ENCODE results near the gene ELOVL1. TPM values are rescaled to one million over a fixed set of nuclear protein-coding genes. Genes with fewer than 3 reads are reported as not detected.

The ELOVL1 gene
- total RNA-seq, 1 experiment from 2014 or later = 48.5 TPM

GRCh38 chr1:43358121-43358745 is 9.6 kb downstream of the ELOVL1 start:
- Histone ChIP-seq H3K79me2 (ENCODE audit: low read length) (peaks cover 28% of the 10 kb centered on the region), H3K27me3 (ENCODE audit: low read length) (no peaks in the 10 kb centered on the region), H3K9me2 (replicated peaks; ENCODE audit: insufficient read depth, low read length) (no peaks in the 10 kb centered on the region), H3K36me3 (ENCODE audit: insufficient read depth, low read length) (peaks cover 32% of the 10 kb centered on the region), H2AFZ (ENCODE audit: low read length) (peak overlapping the region; percentile 99), H3K4me1 (ENCODE audit: low read length) (peaks cover 31% of the 10 kb centered on the region), H3K27ac (ENCODE audit: low read length) (peak overlapping the region; percentile 64), H4K20me1 (ENCODE audit: insufficient read depth, low read depth, low read length) (peaks cover 9% of the 10 kb centered on the region), H3K4me2 (ENCODE audit: low read depth, low read length, poor library complexity, severe bottlenecking) (peak overlapping the region; percentile 100), H3K4me3 (ENCODE audit: low read length) (peak overlapping the region; percentile 98), H3K9me3 (ENCODE audit: low read length) (no peaks in the 10 kb centered on the region), H3K9ac (ENCODE audit: low read length) (peak overlapping the region; percentile 96)
- DNase-seq = peak; percentile 70

GRCh38 chr1:43357251-43357650 is 10.6 kb downstream of the ELOVL1 start:
- peaks cover 9% of the 10 kb centered on the region for H4K20me1 ChIP-seq (ENCODE audit: insufficient read depth, low read depth, low read length)
- H2AFZ ChIP-seq (ENCODE audit: low read length) = no peak overlapping the region
- no peak overlapping the region for H3K4me2 ChIP-seq (ENCODE audit: low read depth, low read length, poor library complexity, severe bottlenecking)
- peaks cover 31% of the 10 kb centered on the region for H3K4me1 ChIP-seq (ENCODE audit: low read length)
- H3K4me3 ChIP-seq (ENCODE audit: low read length) = no peak overlapping the region
- H3K27ac ChIP-seq (ENCODE audit: low read length) = no peak overlapping the region
- peaks cover 32% of the 10 kb centered on the region for H3K36me3 ChIP-seq (ENCODE audit: insufficient read depth, low read length)
- H3K27me3 ChIP-seq (ENCODE audit: low read length) = no peaks in the 10 kb centered on the region
- no peak for DNase-seq
- H3K9me3 ChIP-seq (ENCODE audit: low read length) = no peaks in the 10 kb centered on the region
- H3K9ac ChIP-seq (ENCODE audit: low read length) = no peak overlapping the region
- H3K9me2 ChIP-seq (replicated peaks; ENCODE audit: insufficient read depth, low read length) = no peaks in the 10 kb centered on the region
- peaks cover 28% of the 10 kb centered on the region for H3K79me2 ChIP-seq (ENCODE audit: low read length)

- no peak overlapping the region for H3K27ac ChIP-seq (ENCODE audit: low read length)
- no peaks in the 10 kb centered on the region for H3K9me3 ChIP-seq (ENCODE audit: low read length)
- no peaks in the 10 kb centered on the region for H3K9me2 ChIP-seq (replicated peaks; ENCODE audit: insufficient read depth, low read length)
- no peak for DNase-seq
- H3K9ac ChIP-seq (ENCODE audit: low read length) = no peak overlapping the region
- H2AFZ ChIP-seq (ENCODE audit: low read length) = no peak overlapping the region
- no peak overlapping the region for H3K4me3 ChIP-seq (ENCODE audit: low read length)
- peaks cover 4% of the 10 kb centered on the region for H4K20me1 ChIP-seq (ENCODE audit: insufficient read depth, low read depth, low read length)
- H3K27me3 ChIP-seq (ENCODE audit: low read length) = no peaks in the 10 kb centered on the region
- peaks cover 9% of the 10 kb centered on the region for H3K36me3 ChIP-seq (ENCODE audit: insufficient read depth, low read length)
- no peak overlapping the region for H3K4me2 ChIP-seq (ENCODE audit: low read depth, low read length, poor library complexity, severe bottlenecking)
- H3K4me1 ChIP-seq (ENCODE audit: low read length) = peaks cover 13% of the 10 kb centered on the region
- peaks cover 12% of the 10 kb centered on the region for H3K79me2 ChIP-seq (ENCODE audit: low read length)
These were observed 12.9 kb downstream of the ELOVL1 start for GRCh38 chr1:43354936-43355335.

- H4K20me1 ChIP-seq (ENCODE audit: insufficient read depth, low read depth, low read length) = no peaks in the 10 kb centered on the region
- H3K27me3 ChIP-seq (ENCODE audit: low read length) = no peaks in the 10 kb centered on the region
- H3K9me3 ChIP-seq (ENCODE audit: low read length) = no peaks in the 10 kb centered on the region
- H3K4me3 ChIP-seq (ENCODE audit: low read length) = no peak overlapping the region
- peaks cover 4% of the 10 kb centered on the region; the same call in 1 of the 2 replicates for H3K36me3 ChIP-seq (ENCODE audit: insufficient read depth, low read length)
- no peak overlapping the region for H2AFZ ChIP-seq (ENCODE audit: low read length)
- H3K27ac ChIP-seq (ENCODE audit: low read length) = no peak overlapping the region
- DNase-seq = no peak
- peaks cover 13% of the 10 kb centered on the region for H3K4me1 ChIP-seq (ENCODE audit: low read length)
- no peaks in the 10 kb centered on the region for H3K9me2 ChIP-seq (replicated peaks; ENCODE audit: insufficient read depth, low read length)
- H3K4me2 ChIP-seq (ENCODE audit: low read depth, low read length, poor library complexity, severe bottlenecking) = no peak overlapping the region
- no peak overlapping the region for H3K9ac ChIP-seq (ENCODE audit: low read length)
- peaks cover 7% of the 10 kb centered on the region for H3K79me2 ChIP-seq (ENCODE audit: low read length)
These were observed 13.3 kb downstream of the ELOVL1 start for GRCh38 chr1:43354471-43354870.

- H3K4me2 ChIP-seq (ENCODE audit: low read depth, low read length, poor library complexity, severe bottlenecking) = no peak overlapping the region
- no peak overlapping the region for H3K27ac ChIP-seq (ENCODE audit: low read length)
- H3K4me1 ChIP-seq (ENCODE audit: low read length) = peaks cover 9% of the 10 kb centered on the region
- H3K79me2 ChIP-seq (ENCODE audit: low read length) = no peaks in the 10 kb centered on the region
- no peaks in the 10 kb centered on the region for H4K20me1 ChIP-seq (ENCODE audit: insufficient read depth, low read depth, low read length)
- no peak overlapping the region for H2AFZ ChIP-seq (ENCODE audit: low read length)
- no peak overlapping the region for H3K4me3 ChIP-seq (ENCODE audit: low read length)
- no peaks in the 10 kb centered on the region for H3K36me3 ChIP-seq (ENCODE audit: insufficient read depth, low read length)
- H3K9me3 ChIP-seq (ENCODE audit: low read length) = no peaks in the 10 kb centered on the region
- no peaks in the 10 kb centered on the region for H3K27me3 ChIP-seq (ENCODE audit: low read length)
- no peak overlapping the region for H3K9ac ChIP-seq (ENCODE audit: low read length)
- no peaks in the 10 kb centered on the region for H3K9me2 ChIP-seq (replicated peaks; ENCODE audit: insufficient read depth, low read length)
- DNase-seq = no peak
These were observed 14.9 kb downstream of the ELOVL1 start for GRCh38 chr1:43352881-43353280.

GRCh38 chr1:43352351-43352705 is 15.5 kb downstream of the ELOVL1 start:
- Histone ChIP-seq H3K27me3 (ENCODE audit: low read length) (no peaks in the 10 kb centered on the region), H2AFZ (ENCODE audit: low read length) (no peak overlapping the region), H4K20me1 (ENCODE audit: insufficient read depth, low read depth, low read length) (no peaks in the 10 kb centered on the region), H3K4me1 (ENCODE audit: low read length) (peaks cover 7% of the 10 kb centered on the region), H3K4me3 (ENCODE audit: low read length) (no peak overlapping the region), H3K36me3 (ENCODE audit: insufficient read depth, low read length) (no peaks in the 10 kb centered on the region), H3K79me2 (ENCODE audit: low read length) (no peaks in the 10 kb centered on the region), H3K27ac (ENCODE audit: low read length) (no peak overlapping the region), H3K9me2 (replicated peaks; ENCODE audit: insufficient read depth, low read length) (no peaks in the 10 kb centered on the region), H3K4me2 (ENCODE audit: low read depth, low read length, poor library complexity, severe bottlenecking) (no peak overlapping the region), H3K9ac (ENCODE audit: low read length) (no peak overlapping the region), H3K9me3 (ENCODE audit: low read length) (no peaks in the 10 kb centered on the region)
- DNase-seq = no peak

- DNase-seq = no peak
- Histone ChIP-seq H3K4me1 (ENCODE audit: low read length) (peaks cover 7% of the 10 kb centered on the region), H3K4me2 (ENCODE audit: low read depth, low read length, poor library complexity, severe bottlenecking) (no peak overlapping the region), H3K27ac (ENCODE audit: low read length) (no peak overlapping the region), H3K79me2 (ENCODE audit: low read length) (no peaks in the 10 kb centered on the region), H2AFZ (ENCODE audit: low read length) (no peak overlapping the region), H3K27me3 (ENCODE audit: low read length) (no peaks in the 10 kb centered on the region), H3K9me2 (replicated peaks; ENCODE audit: insufficient read depth, low read length) (no peaks in the 10 kb centered on the region), H3K9me3 (ENCODE audit: low read length) (no peaks in the 10 kb centered on the region), H3K4me3 (ENCODE audit: low read length) (no peak overlapping the region), H4K20me1 (ENCODE audit: insufficient read depth, low read depth, low read length) (no peaks in the 10 kb centered on the region), H3K36me3 (ENCODE audit: insufficient read depth, low read length) (no peaks in the 10 kb centered on the region), H3K9ac (ENCODE audit: low read length) (no peak overlapping the region)
These were observed 16.1 kb downstream of the ELOVL1 start for GRCh38 chr1:43351421-43352350.

GRCh38 chr1:43350976-43351375 is 16.8 kb downstream of the ELOVL1 start:
- no peak overlapping the region for H3K27ac ChIP-seq (ENCODE audit: low read length)
- H3K9me3 ChIP-seq (ENCODE audit: low read length) = no peaks in the 10 kb centered on the region
- no peak overlapping the region for H3K4me3 ChIP-seq (ENCODE audit: low read length)
- no peak for DNase-seq
- H3K9me2 ChIP-seq (replicated peaks; ENCODE audit: insufficient read depth, low read length) = no peaks in the 10 kb centered on the region
- no peaks in the 10 kb centered on the region for H3K36me3 ChIP-seq (ENCODE audit: insufficient read depth, low read length)
- no peak overlapping the region for H3K9ac ChIP-seq (ENCODE audit: low read length)
- H4K20me1 ChIP-seq (ENCODE audit: insufficient read depth, low read depth, low read length) = no peaks in the 10 kb centered on the region
- peaks cover 7% of the 10 kb centered on the region for H3K4me1 ChIP-seq (ENCODE audit: low read length)
- H2AFZ ChIP-seq (ENCODE audit: low read length) = no peak overlapping the region
- H3K27me3 ChIP-seq (ENCODE audit: low read length) = no peaks in the 10 kb centered on the region
- no peak overlapping the region for H3K4me2 ChIP-seq (ENCODE audit: low read depth, low read length, poor library complexity, severe bottlenecking)
- no peaks in the 10 kb centered on the region for H3K79me2 ChIP-seq (ENCODE audit: low read length)
